HepG2 (cell line): Measurements from ENCODE around the gene CCNB2. TPM values are rescaled to one million over a fixed set of nuclear protein-coding genes. Genes with fewer than 3 reads are reported as not detected.

Source experiments
- CREB1 ChIP-seq, 2 experiments: fragments of 450-650 bp in 1 of 2; IDR thresholded peaks; 2 replicates each; pipeline ENCODE4 v1.6.1; 2016 to 2017; ENCODE audit warnings: control low read depth in 1 of 2, mild to moderate bottlenecking in 1 of 2, missing compliant biosample characterization in 1 of 2, missing genetic modification characterization in 1 of 2
- MYC ChIP-seq: sonication (generic); formaldehyde crosslinking; IDR thresholded peaks from 2 replicates; pipeline ENCODE4 v1.9.0; 2021; ENCODE audit warnings: missing genetic modification reagents, borderline replicate concordance
- NFE2L2 ChIP-seq: fragments of 150-350 bp; IDR thresholded peaks from 2 replicates; pipeline ENCODE4 v1.6.1; 2014; ENCODE audit warnings: low read length
- NFYB ChIP-seq: sonication (generic); formaldehyde crosslinking; IDR thresholded peaks from 2 replicates; pipeline ENCODE4 v1.4.0; 2020; ENCODE audit warnings: missing genetic modification reagents
- PHF8 ChIP-seq: sonication (generic); formaldehyde crosslinking; IDR thresholded peaks from 2 replicates; pipeline ENCODE4 v1.5.0; 2020; ENCODE audit warnings: missing genetic modification reagents
- RAD21 ChIP-seq: fragments of 450-650 bp; formaldehyde crosslinking; IDR thresholded peaks from 2 replicates; pipeline ENCODE4 v1.5.0; 2020; ENCODE audit warnings: mild to moderate bottlenecking
- SPEN ChIP-seq: sonication (generic); formaldehyde crosslinking; IDR thresholded peaks from 2 replicates; pipeline ENCODE4 v1.5.1; 2020; ENCODE audit warnings: low read depth, mild to moderate bottlenecking, missing genetic modification reagents
- ZNF264 ChIP-seq: sonication (generic); formaldehyde crosslinking; IDR thresholded peaks from 2 replicates; pipeline ENCODE4 v1.4.0; 2020; ENCODE audit warnings: missing genetic modification reagents
- ZNF317 ChIP-seq: sonication (generic); formaldehyde crosslinking; IDR thresholded peaks from 2 replicates; pipeline ENCODE4 v1.5.0; 2020; ENCODE audit warnings: mild to moderate bottlenecking, missing genetic modification reagents
- ZNF335 ChIP-seq: sonication (generic); formaldehyde crosslinking; IDR thresholded peaks from 2 replicates; pipeline ENCODE4 v1.4.0; 2020; ENCODE audit warnings: missing genetic modification reagents
- ZNF562 ChIP-seq: sonication (generic); formaldehyde crosslinking; IDR thresholded peaks from 2 replicates; pipeline ENCODE4 v1.8.0; 2022; ENCODE audit warnings: missing genetic modification reagents, borderline replicate concordance
- ZSCAN31 ChIP-seq: sonication (generic); formaldehyde crosslinking; IDR thresholded peaks from 2 replicates; pipeline ENCODE4 v1.5.0; 2020; ENCODE audit warnings: low read depth, mild to moderate bottlenecking, missing genetic modification reagents
- ZZZ3 ChIP-seq: sonication (generic); formaldehyde crosslinking; IDR thresholded peaks from 2 replicates; pipeline ENCODE4 v1.4.0; 2020; ENCODE audit warnings: missing genetic modification reagents, mild to moderate bottlenecking, borderline replicate concordance
- polyA plus RNA-seq, 8 experiments: library from polyadenylated mRNA; depleted of rRNA in 3 of 8; stranded (reverse) in 7 of 8; unstranded in 1 of 8; fragments of >200 nt; fragmentation: Illumina TruSeq in 4 of 8; extraction: Trizol in 4 of 8; gene quantifications; 2 replicates each; pipeline versions ENCODE4 v1.2.1 to v1.2.3, GENCODE V29; 2011 to 2016; ENCODE audit warnings: low read depth in 4 of 8, missing spikeins in 1 of 8, mixed read lengths in 1 of 8; ENCODE audit not compliant: insufficient read depth in 1 of 8
- total RNA-seq, 5 experiments: library from RNA; depleted of rRNA; stranded (reverse); fragments of >200 nt; fragmentation: Illumina TruSeq; extraction: Trizol; gene quantifications; 2 replicates each; pipeline ENCODE4 v1.2.3, GENCODE V29; 2016; ENCODE audit warnings: low read depth in 1 of 5
- TF ChIP-seq, protein P1 (sequence below): sonication (generic); formaldehyde crosslinking; IDR thresholded peaks from 2 replicates; pipeline ENCODE4 v1.4.0; 2020; ENCODE audit warnings: missing genetic modification reagents, borderline replicate concordance
- TF ChIP-seq, protein P2 (sequence below): IDR thresholded peaks from 2 replicates; pipeline ENCODE4 v1.4.0; 2020; ENCODE audit warnings: mild to moderate bottlenecking, missing genetic modification reagents
- TF ChIP-seq, protein P3 (sequence below): sonication (generic); formaldehyde crosslinking; IDR thresholded peaks from 2 replicates; pipeline ENCODE4 v1.5.0; 2020; ENCODE audit warnings: missing genetic modification reagents
- TF ChIP-seq, protein P4 (sequence below): sonication (generic); formaldehyde crosslinking; IDR thresholded peaks from 2 replicates; pipeline ENCODE4 v1.8.0; 2023; ENCODE audit warnings: mild to moderate bottlenecking, missing genetic modification reagents

Gene CCNB2
- total and polyA plus RNA-seq, 2 of the 13 experiments (the other 11 are each of a cell fraction or from before 2014, with no cell fraction given) = 43.5 to 80.9 TPM

DNA sequence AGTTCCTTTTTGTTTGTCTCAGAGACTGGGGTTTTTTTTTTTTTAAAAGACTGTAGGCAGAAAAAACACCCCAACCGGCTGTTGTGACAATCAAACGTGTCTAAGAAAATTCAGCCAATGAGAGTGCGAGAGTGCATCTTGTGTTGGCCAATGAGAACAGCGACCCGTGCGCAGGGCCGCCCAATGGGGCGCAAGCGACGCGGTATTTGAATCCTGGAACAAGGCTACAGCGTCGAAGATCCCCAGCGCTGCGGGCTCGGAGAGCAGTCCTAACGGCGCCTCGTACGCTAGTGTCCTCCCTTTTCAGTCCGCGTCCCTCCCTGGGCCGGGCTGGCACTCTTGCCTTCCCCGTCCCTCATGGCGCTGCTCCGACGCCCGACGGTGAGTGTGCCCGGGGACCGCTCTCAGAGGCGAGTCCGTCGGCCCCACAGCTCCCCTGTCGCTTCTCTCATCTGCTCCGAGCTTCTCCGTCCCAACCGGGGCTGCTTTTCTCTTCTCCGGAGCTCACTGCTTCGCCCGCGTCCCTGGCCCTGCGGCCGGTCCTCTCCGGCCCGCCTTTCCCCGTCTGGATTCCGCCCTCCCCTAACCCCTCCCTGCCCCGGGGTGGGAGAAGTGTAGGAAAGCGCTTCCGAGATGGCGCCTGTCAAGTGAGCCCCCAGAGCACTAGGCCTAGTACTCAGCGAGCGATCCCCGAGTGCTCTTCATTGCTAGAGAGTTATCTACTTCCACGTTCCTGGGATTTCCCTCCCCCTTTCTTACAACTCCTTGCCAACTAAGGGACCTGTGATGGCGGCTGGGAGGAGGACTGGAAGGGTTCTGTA lies at the start of gene CCNB2 (continued):
- TF ChIP-seq, protein P1, sequence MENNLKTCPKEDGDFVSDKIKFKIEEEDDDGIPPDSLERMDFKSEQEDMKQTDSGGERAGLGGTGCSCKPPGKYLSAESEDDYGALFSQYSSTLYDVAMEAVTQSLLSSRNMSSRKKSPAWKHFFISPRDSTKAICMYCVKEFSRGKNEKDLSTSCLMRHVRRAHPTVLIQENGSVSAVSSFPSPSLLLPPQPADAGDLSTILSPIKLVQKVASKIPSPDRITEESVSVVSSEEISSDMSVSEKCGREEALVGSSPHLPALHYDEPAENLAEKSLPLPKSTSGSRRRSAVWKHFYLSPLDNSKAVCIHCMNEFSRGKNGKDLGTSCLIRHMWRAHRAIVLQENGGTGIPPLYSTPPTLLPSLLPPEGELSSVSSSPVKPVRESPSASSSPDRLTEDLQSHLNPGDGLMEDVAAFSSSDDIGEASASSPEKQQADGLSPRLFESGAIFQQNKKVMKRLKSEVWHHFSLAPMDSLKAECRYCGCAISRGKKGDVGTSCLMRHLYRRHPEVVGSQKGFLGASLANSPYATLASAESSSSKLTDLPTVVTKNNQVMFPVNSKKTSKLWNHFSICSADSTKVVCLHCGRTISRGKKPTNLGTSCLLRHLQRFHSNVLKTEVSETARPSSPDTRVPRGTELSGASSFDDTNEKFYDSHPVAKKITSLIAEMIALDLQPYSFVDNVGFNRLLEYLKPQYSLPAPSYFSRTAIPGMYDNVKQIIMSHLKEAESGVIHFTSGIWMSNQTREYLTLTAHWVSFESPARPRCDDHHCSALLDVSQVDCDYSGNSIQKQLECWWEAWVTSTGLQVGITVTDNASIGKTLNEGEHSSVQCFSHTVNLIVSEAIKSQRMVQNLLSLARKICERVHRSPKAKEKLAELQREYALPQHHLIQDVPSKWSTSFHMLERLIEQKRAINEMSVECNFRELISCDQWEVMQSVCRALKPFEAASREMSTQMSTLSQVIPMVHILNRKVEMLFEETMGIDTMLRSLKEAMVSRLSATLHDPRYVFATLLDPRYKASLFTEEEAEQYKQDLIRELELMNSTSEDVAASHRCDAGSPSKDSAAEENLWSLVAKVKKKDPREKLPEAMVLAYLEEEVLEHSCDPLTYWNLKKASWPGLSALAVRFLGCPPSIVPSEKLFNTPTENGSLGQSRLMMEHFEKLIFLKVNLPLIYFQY (CRISPR knock-in tag) = no peak
- TF ChIP-seq, protein P2, sequence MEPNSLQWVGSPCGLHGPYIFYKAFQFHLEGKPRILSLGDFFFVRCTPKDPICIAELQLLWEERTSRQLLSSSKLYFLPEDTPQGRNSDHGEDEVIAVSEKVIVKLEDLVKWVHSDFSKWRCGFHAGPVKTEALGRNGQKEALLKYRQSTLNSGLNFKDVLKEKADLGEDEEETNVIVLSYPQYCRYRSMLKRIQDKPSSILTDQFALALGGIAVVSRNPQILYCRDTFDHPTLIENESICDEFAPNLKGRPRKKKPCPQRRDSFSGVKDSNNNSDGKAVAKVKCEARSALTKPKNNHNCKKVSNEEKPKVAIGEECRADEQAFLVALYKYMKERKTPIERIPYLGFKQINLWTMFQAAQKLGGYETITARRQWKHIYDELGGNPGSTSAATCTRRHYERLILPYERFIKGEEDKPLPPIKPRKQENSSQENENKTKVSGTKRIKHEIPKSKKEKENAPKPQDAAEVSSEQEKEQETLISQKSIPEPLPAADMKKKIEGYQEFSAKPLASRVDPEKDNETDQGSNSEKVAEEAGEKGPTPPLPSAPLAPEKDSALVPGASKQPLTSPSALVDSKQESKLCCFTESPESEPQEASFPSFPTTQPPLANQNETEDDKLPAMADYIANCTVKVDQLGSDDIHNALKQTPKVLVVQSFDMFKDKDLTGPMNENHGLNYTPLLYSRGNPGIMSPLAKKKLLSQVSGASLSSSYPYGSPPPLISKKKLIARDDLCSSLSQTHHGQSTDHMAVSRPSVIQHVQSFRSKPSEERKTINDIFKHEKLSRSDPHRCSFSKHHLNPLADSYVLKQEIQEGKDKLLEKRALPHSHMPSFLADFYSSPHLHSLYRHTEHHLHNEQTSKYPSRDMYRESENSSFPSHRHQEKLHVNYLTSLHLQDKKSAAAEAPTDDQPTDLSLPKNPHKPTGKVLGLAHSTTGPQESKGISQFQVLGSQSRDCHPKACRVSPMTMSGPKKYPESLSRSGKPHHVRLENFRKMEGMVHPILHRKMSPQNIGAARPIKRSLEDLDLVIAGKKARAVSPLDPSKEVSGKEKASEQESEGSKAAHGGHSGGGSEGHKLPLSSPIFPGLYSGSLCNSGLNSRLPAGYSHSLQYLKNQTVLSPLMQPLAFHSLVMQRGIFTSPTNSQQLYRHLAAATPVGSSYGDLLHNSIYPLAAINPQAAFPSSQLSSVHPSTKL = no peak
- TF ChIP-seq ZNF562 (CRISPR knock-in tag) = no peak
- no peak for TF ChIP-seq ZZZ3 (CRISPR knock-in tag)
- peak; percentile 48 for TF ChIP-seq RAD21
- TF ChIP-seq PHF8 (CRISPR knock-in tag) = peak; percentile 84
- TF ChIP-seq ZNF317 (CRISPR knock-in tag) = no peak
- peak; percentile 67; the same call in 1 of the 2 replicates for TF ChIP-seq ZSCAN31 (CRISPR knock-in tag)
- peak; percentile 16 for TF ChIP-seq SPEN (CRISPR knock-in tag)
- no peak for TF ChIP-seq ZNF335 (CRISPR knock-in tag)
- TF ChIP-seq NFYB (CRISPR knock-in tag) = peak; percentile 93
- TF ChIP-seq, protein P3, sequence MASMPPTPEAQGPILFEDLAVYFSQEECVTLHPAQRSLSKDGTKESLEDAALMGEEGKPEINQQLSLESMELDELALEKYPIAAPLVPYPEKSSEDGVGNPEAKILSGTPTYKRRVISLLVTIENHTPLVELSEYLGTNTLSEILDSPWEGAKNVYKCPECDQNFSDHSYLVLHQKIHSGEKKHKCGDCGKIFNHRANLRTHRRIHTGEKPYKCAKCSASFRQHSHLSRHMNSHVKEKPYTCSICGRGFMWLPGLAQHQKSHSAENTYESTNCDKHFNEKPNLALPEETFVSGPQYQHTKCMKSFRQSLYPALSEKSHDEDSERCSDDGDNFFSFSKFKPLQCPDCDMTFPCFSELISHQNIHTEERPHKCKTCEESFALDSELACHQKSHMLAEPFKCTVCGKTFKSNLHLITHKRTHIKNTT (CRISPR knock-in tag) = no peak
- TF ChIP-seq, protein P4, sequence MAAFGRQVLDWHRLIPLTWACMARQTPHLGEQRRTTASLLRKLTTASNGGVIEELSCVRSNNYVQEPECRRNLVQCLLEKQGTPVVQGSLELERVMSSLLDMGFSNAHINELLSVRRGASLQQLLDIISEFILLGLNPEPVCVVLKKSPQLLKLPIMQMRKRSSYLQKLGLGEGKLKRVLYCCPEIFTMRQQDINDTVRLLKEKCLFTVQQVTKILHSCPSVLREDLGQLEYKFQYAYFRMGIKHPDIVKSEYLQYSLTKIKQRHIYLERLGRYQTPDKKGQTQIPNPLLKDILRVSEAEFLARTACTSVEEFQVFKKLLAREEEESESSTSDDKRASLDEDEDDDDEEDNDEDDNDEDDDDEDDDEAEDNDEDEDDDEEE = peak; percentile 46; the same call in 1 of the 2 replicates
- TF ChIP-seq MYC (CRISPR knock-in tag) = peak; percentile 81
- TF ChIP-seq ZNF264 (CRISPR knock-in tag) = 0 out of 2 replicates have a peak, but pooled peaks have one; percentile 27
- no peak for TF ChIP-seq NFE2L2
- TF ChIP-seq CREB1 (IDR thresholded peaks at IDR 0.05) = peak; percentile 44; the same call in 1 of the 2 replicates
- peak; percentile 65 for TF ChIP-seq CREB1 (CRISPR knock-in tag; IDR thresholded peaks at IDR 0.05)
